Suppressor macrophage treated with lipopolysaccharide for 4 hours (primary cell): ENCODE data around the gene NUMA1.

Experiments used
- DNase-seq: peaks from one replicate; pipeline ENCODE4 v3.0.0-alpha.2; 2020

Gene NUMA1

GRCh38 chr11:72014761-72015320 is 65.5 kb downstream of the NUMA1 start:
- no peak for DNase-seq

GRCh38 chr11:72013765-72014711 is 66.3 kb downstream of the NUMA1 start:
- DNase-seq, result no peak

- no peak for DNase-seq
These were observed 67.2 kb downstream of the NUMA1 start for GRCh38 chr11:72012897-72013721.

GRCh38 chr11:72012091-72012630 is 68.2 kb downstream of the NUMA1 start:
- no peak for DNase-seq

GRCh38 chr11:72010529-72011233 is 69.7 kb downstream of the NUMA1 start:
- no peak for DNase-seq

- DNase-seq, result no peak
These were observed 71.2 kb downstream of the NUMA1 start for GRCh38 chr11:72009156-72009555.

- no peak for DNase-seq
These were observed 71.6 kb downstream of the NUMA1 start for GRCh38 chr11:72008728-72009127.

GRCh38 chr11:72007587-72007986 is 72.8 kb downstream of the NUMA1 start:
- no peak for DNase-seq

- DNase-seq, result no peak
These were observed 73.3 kb downstream of the NUMA1 start for GRCh38 chr11:72007089-72007476.

GRCh38 chr11:72006309-72007088 is 73.8 kb downstream of the NUMA1 start:
- no peak for DNase-seq

- DNase-seq, result no peak
These were observed 74.7 kb downstream of the NUMA1 start for GRCh38 chr11:72005347-72006260.

GRCh38 chr11:72004515-72005346 is 75.6 kb downstream of the NUMA1 start:
- no peak for DNase-seq

GRCh38 chr11:72003776-72004171 is 76.6 kb downstream of the NUMA1 start:
- no peak for DNase-seq

- no peak for DNase-seq
These were observed 77.2 kb downstream of the NUMA1 start for GRCh38 chr11:72002841-72003775.

- DNase-seq, result no peak
These were observed 78.3 kb downstream of the NUMA1 start for GRCh38 chr11:72001834-72002591.

GRCh38 chr11:72001285-72001684 is 79.1 kb downstream of the NUMA1 start:
- no peak for DNase-seq

GRCh38 chr11:72000202-72000867 is 80.0 kb downstream of the NUMA1 start:
- DNase-seq, result no peak
